Keratinocyte (primary cell): Measurements from ENCODE around the gene CCDC70. TPM values are rescaled to one million over a fixed set of nuclear protein-coding genes. Genes with fewer than 3 reads are reported as not detected.

Source experiments
- DNase-seq: peaks from one replicate; pipeline ENCODE4 v3.0.0-alpha.2; 2011; ENCODE audit warnings: low read depth, missing footprints, low spot score
- FAIRE-seq: peaks from 2 replicates; lab custom pipeline; 2011; peaks lifted over from hg19 to GRCh38; lab: Jason Lieb, UNC
- H2AFZ ChIP-seq: 2 replicates; pipeline ENCODE4 v1.6.0; 2012; ENCODE audit warnings: low read length, control low read depth, inconsistent platforms; ENCODE audit not compliant: control insufficient read depth
- H3K27ac ChIP-seq: 2 replicates; pipeline ENCODE4 v1.5.1; 2011; ENCODE audit warnings: low read length; ENCODE audit not compliant: control insufficient read depth, insufficient read depth
- H3K27me3 ChIP-seq: 3 replicates; pipeline ENCODE4 v1.6.0; 2011; ENCODE audit warnings: low read length; ENCODE audit not compliant: control insufficient read depth, insufficient read depth; ENCODE audit errors: extremely low read depth
- H3K36me3 ChIP-seq, 2 experiments: 2 replicates in 1 of 2; 3 replicates in 1 of 2; pipeline ENCODE4 v1.5.1; 2011; ENCODE audit warnings: low read length in 2 of 2, mild to moderate bottlenecking in 1 of 2; ENCODE audit not compliant: control insufficient read depth in 2 of 2, insufficient read depth in 2 of 2; ENCODE audit errors: extremely low read depth in 1 of 2
- H3K4me1 ChIP-seq: 3 replicates; pipeline ENCODE4 v1.5.1; 2011; ENCODE audit warnings: low read length; ENCODE audit not compliant: control insufficient read depth, insufficient read depth; ENCODE audit errors: extremely low read depth
- H3K4me2 ChIP-seq: 3 replicates; pipeline ENCODE4 v1.6.0; 2011; ENCODE audit warnings: low read depth, low read length; ENCODE audit not compliant: control insufficient read depth, insufficient read depth; ENCODE audit errors: extremely low read depth
- H3K4me3 ChIP-seq, 3 experiments: fragments of 200-600 bp in 1 of 3; sonication (generic) in 1 of 3; 2 replicates in 2 of 3; 3 replicates in 1 of 3; pipeline ENCODE4 v1.5.1; 2011 to 2016; ENCODE audit warnings: low read length in 3 of 3, mild to moderate bottlenecking in 3 of 3, control low read depth in 2 of 3, inconsistent platforms in 1 of 3, low read depth in 1 of 3, mixed read lengths in 1 of 3, mixed run types in 1 of 3, moderate library complexity in 1 of 3; ENCODE audit not compliant: control insufficient read depth in 2 of 3, insufficient read depth in 2 of 3; ENCODE audit errors: extremely low read depth in 1 of 3
- H3K79me2 ChIP-seq: 2 replicates; pipeline ENCODE4 v1.6.0; 2012; ENCODE audit warnings: low read length; ENCODE audit not compliant: control insufficient read depth, insufficient read depth
- H3K9ac ChIP-seq: 3 replicates; pipeline ENCODE4 v1.6.0; 2011; ENCODE audit warnings: low read length; ENCODE audit not compliant: control insufficient read depth, insufficient read depth; ENCODE audit errors: extremely low read depth
- H3K9me1 ChIP-seq: 3 replicates; pipeline ENCODE4 v1.6.0; 2011; ENCODE audit warnings: low read length; ENCODE audit not compliant: control insufficient read depth, insufficient read depth; ENCODE audit errors: extremely low read depth
- H3K9me3 ChIP-seq: 2 replicates; pipeline ENCODE4 v1.5.1; 2012; ENCODE audit warnings: low read depth, low read length; ENCODE audit not compliant: control insufficient read depth
- H4K20me1 ChIP-seq: 3 replicates; pipeline ENCODE4 v1.6.0; 2011; ENCODE audit warnings: low read length; ENCODE audit not compliant: control insufficient read depth, insufficient read depth; ENCODE audit errors: extremely low read depth
- EZH2 ChIP-seq: IDR thresholded peaks from one replicate; pipeline ENCODE4 v1.6.1; 2012; ENCODE audit warnings: inconsistent platforms, mild to moderate bottlenecking, low read length, moderate library complexity
- dilution Hi-C: fragments of 300-500 bp; cut with MboI; formaldehyde crosslinking; loops from one replicate; pipeline ENCODE4 v1.7.0; 2020; ENCODE audit warnings: low sequenced_read_pairs; ENCODE audit not compliant: extremely low pct_ligation_motif_present
- polyA plus RNA-seq, 5 experiments: library from polyadenylated mRNA; depleted of rRNA in 3 of 5; stranded (reverse) in 3 of 5; stranded (forward) in 1 of 5; unstranded in 1 of 5; fragments of >200 nt; gene quantifications; 1 replicate in 1 of 5; 2 replicates in 3 of 5; 3 replicates in 1 of 5; pipeline versions ENCODE4 v1.2.1 to v1.2.3, GENCODE V29; 2011 to 2012; ENCODE audit warnings: missing spikeins in 2 of 5, low read depth in 1 of 5, low replicate concordance in 1 of 5
- TF ChIP-seq, protein P1 (sequence below), 3 experiments: IDR thresholded peaks in 1 of 3; conservative IDR thresholded peaks in 1 of 3; optimal IDR thresholded peaks in 1 of 3; 2 replicates in 2 of 3; 3 replicates in 1 of 3; pipeline versions ENCODE3 to v1.5.1; 2011; ENCODE audit warnings: low read length in 3 of 3, mild to moderate bottlenecking in 3 of 3, moderate library complexity in 2 of 3, control low read depth in 1 of 3, inconsistent platforms in 1 of 3; ENCODE audit not compliant: insufficient read depth in 2 of 3; ENCODE audit errors: extremely low read depth in 1 of 3

The CCDC70 gene
- polyA plus RNA-seq, 1 donor (not counting 4 experiments of a cell fraction or from before 2014, with no cell fraction given) = not detected

DNA sequence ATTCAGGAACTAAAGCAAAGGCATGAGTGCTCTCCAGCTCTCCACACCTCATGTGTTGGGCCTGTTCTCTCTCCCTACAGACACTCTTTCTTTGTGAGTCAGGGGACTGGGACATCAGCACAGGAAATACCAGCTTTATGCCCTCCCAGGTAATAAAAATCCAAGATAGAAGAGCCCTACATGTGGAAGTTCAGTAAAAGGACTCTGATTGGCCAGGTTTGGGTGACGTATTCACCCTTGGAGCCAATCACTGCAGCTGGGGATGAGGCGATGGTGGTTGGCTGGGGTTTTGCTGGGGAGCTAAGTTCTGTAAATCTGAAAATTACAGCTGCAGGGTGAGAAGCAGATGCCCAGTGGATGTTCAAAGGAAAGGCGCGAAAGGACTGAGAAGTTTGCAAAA, 32.5 kb downstream of the CCDC70 start:
- H3K79me2 ChIP-seq = no peaks in the 10 kb centered on the region
- H2AFZ ChIP-seq = no peak overlapping the region
- no peak for TF ChIP-seq EZH2
- TF ChIP-seq, protein P1, sequence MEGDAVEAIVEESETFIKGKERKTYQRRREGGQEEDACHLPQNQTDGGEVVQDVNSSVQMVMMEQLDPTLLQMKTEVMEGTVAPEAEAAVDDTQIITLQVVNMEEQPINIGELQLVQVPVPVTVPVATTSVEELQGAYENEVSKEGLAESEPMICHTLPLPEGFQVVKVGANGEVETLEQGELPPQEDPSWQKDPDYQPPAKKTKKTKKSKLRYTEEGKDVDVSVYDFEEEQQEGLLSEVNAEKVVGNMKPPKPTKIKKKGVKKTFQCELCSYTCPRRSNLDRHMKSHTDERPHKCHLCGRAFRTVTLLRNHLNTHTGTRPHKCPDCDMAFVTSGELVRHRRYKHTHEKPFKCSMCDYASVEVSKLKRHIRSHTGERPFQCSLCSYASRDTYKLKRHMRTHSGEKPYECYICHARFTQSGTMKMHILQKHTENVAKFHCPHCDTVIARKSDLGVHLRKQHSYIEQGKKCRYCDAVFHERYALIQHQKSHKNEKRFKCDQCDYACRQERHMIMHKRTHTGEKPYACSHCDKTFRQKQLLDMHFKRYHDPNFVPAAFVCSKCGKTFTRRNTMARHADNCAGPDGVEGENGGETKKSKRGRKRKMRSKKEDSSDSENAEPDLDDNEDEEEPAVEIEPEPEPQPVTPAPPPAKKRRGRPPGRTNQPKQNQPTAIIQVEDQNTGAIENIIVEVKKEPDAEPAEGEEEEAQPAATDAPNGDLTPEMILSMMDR (optimal IDR thresholded peaks at IDR 0.05 in 1 of 3, IDR thresholded peaks at IDR 0.05 in 1 of 3, conservative IDR thresholded peaks at IDR 0.05 in 1 of 3; ENCODE audit: extremely low read depth in 1 of 3, insufficient read depth in 2 of 3, low read length in 3 of 3) = no peak
- FAIRE-seq (no peak), DNase-seq (no peak)
- peaks cover 10% of the 10 kb centered on the region for H3K27me3 ChIP-seq
- no peaks in the 10 kb centered on the region for H4K20me1 ChIP-seq
- no peaks in the 10 kb centered on the region for H3K9me1 ChIP-seq
- dilution Hi-C loops = no loop called here
- H3K4me1 ChIP-seq = no peaks in the 10 kb centered on the region
- no peak overlapping the region for H3K4me3 ChIP-seq
- H3K4me2 ChIP-seq = no peak overlapping the region
- no peaks in the 10 kb centered on the region for H3K9me3 ChIP-seq
- H3K36me3 ChIP-seq = no peaks in the 10 kb centered on the region
- no peak overlapping the region for H3K27ac ChIP-seq
- no peak overlapping the region for H3K9ac ChIP-seq

GRCh38 chr13:51895906-51896888, 34.4 kb downstream of the CCDC70 start:
- Histone ChIP-seq H3K4me3 (no peak overlapping the region), H3K27me3 (peaks cover 6% of the 10 kb centered on the region), H3K4me2 (no peak overlapping the region), H3K36me3 (no peaks in the 10 kb centered on the region), H2AFZ (no peak overlapping the region), H3K9me3 (no peaks in the 10 kb centered on the region), H3K79me2 (no peaks in the 10 kb centered on the region), H3K27ac (no peak overlapping the region), H3K4me1 (no peaks in the 10 kb centered on the region), H3K9me1 (no peaks in the 10 kb centered on the region), H3K9ac (no peak overlapping the region), H4K20me1 (no peaks in the 10 kb centered on the region)
- FAIRE-seq = peak; percentile 57
- no peak for DNase-seq
- dilution Hi-C loops = no loop called here
- TF ChIP-seq, protein P1 (optimal IDR thresholded peaks at IDR 0.05 in 1 of 3, IDR thresholded peaks at IDR 0.05 in 1 of 3, conservative IDR thresholded peaks at IDR 0.05 in 1 of 3; ENCODE audit: extremely low read depth in 1 of 3, insufficient read depth in 2 of 3, low read length in 3 of 3) = peak; percentile 61 to 82 (median 82)
- TF ChIP-seq EZH2 = no peak
